Measurements from ENCODE around the gene RSBN1L. TPM values are rescaled to one million over a fixed set of nuclear protein-coding genes. Genes with fewer than 3 reads are reported as not detected.

Gene RSBN1L
- total RNA-seq, 1 donor from 2014 or later: 7.8 TPM

DNA sequence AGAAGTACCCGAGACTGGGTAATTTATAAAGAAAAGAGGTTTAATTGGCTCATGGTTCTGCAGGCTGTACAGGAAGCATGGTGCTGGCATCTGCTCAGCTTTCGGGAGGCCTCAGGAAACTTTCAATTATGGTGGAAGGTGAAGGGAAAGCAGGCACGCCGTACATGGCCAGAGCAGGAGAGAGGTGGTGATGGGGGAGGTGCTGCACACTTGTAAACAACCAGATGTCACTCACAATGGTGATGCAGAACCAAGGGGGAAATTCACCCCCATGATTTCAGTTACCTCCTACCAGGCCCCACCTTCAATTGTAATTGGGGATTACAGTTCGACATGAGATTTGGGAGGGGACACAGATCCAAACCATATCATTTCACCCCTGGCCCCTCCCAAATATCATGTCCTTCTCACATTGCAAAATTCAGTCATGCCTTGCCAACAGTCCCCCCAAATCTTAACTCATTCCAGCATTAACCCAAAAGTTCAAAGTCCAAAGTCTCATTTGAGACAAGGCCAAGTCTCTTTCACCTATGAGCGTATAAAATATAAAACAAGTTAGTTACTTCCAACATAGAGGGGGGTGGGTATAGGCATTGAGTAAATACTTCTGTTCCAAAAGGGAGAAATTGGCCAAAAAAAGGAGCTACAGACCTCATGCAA, 50.0 kb downstream of the RSBN1L start:
- H3K9me3 ChIP-seq (replicated peaks): no peaks in the 10 kb centered on the region
- DNase-seq: no peak
- H3K27me3 ChIP-seq (ENCODE audit: low read depth): no peaks in the 10 kb centered on the region
- H3K36me3 ChIP-seq: peaks cover 18% of the 10 kb centered on the region
- intact Hi-C loops (cut with micrococcal nuclease): no loop called here
- no peak overlapping the region for H3K27ac ChIP-seq (replicated peaks)
- TF ChIP-seq, protein P1, sequence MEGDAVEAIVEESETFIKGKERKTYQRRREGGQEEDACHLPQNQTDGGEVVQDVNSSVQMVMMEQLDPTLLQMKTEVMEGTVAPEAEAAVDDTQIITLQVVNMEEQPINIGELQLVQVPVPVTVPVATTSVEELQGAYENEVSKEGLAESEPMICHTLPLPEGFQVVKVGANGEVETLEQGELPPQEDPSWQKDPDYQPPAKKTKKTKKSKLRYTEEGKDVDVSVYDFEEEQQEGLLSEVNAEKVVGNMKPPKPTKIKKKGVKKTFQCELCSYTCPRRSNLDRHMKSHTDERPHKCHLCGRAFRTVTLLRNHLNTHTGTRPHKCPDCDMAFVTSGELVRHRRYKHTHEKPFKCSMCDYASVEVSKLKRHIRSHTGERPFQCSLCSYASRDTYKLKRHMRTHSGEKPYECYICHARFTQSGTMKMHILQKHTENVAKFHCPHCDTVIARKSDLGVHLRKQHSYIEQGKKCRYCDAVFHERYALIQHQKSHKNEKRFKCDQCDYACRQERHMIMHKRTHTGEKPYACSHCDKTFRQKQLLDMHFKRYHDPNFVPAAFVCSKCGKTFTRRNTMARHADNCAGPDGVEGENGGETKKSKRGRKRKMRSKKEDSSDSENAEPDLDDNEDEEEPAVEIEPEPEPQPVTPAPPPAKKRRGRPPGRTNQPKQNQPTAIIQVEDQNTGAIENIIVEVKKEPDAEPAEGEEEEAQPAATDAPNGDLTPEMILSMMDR (IDR thresholded peaks at IDR 0.05; ENCODE audit: borderline replicate concordance): no peak
- H3K4me1 ChIP-seq: peaks cover 5% of the 10 kb centered on the region
- H3K4me3 ChIP-seq: no peak overlapping the region

DNA sequence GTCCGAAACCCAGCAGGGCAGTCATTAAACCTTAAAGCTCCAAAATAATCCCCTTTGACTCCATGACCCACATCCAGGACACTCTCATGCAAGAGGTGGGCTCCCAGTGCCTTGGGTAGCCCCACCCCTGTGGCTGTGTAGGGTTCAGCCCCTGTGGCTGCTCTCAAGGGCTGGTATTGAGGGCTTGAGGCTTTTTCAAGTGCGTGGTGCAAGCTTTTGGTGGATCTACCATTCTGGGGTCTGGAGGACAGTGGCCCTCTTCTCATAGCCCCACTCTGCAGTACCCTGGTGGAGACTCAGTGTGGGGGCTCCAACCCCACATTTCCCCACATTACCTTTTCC, 50.5 kb downstream of the RSBN1L start:
- H3K4me1 ChIP-seq: peaks cover 5% of the 10 kb centered on the region
- no peaks in the 10 kb centered on the region for H3K27me3 ChIP-seq (ENCODE audit: low read depth)
- no peak overlapping the region for H3K27ac ChIP-seq (replicated peaks)
- TF ChIP-seq, protein P1 (IDR thresholded peaks at IDR 0.05; ENCODE audit: borderline replicate concordance): no peak
- H3K9me3 ChIP-seq (replicated peaks): no peaks in the 10 kb centered on the region
- intact Hi-C loops (cut with micrococcal nuclease): no loop called here
- no peak for DNase-seq
- peaks cover 18% of the 10 kb centered on the region for H3K36me3 ChIP-seq
- no peak overlapping the region for H3K4me3 ChIP-seq

DNA sequence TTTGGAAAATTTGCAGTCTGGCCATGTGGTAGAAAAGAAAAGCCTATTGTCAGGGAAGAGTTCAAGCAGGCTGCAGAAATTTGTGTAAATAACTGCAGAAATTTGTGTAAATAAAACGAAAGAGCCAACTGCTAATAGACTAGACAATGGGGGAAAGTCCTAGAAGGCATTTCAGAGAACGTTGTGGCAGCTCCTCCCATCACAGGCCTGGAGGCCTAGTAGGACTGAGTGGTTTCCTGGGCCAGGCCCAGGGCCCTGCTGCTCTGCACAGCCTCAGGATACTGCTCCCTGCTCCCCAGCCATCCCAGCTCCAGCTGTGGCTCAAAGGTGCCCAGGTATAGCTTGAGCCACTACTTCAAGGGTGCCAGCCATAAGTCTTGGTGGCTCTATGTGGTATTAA, 50.9 kb downstream of the RSBN1L start:
- Histone ChIP-seq H3K4me1 (peaks cover 5% of the 10 kb centered on the region), H3K4me3 (no peak overlapping the region), H3K27ac (replicated peaks) (no peak overlapping the region), H3K36me3 (peaks cover 18% of the 10 kb centered on the region), H3K9me3 (replicated peaks) (no peaks in the 10 kb centered on the region), H3K27me3 (ENCODE audit: low read depth) (no peaks in the 10 kb centered on the region)
- TF ChIP-seq, protein P1 (IDR thresholded peaks at IDR 0.05; ENCODE audit: borderline replicate concordance): no peak
- no peak for DNase-seq
- intact Hi-C loops (cut with micrococcal nuclease): no loop called here

DNA sequence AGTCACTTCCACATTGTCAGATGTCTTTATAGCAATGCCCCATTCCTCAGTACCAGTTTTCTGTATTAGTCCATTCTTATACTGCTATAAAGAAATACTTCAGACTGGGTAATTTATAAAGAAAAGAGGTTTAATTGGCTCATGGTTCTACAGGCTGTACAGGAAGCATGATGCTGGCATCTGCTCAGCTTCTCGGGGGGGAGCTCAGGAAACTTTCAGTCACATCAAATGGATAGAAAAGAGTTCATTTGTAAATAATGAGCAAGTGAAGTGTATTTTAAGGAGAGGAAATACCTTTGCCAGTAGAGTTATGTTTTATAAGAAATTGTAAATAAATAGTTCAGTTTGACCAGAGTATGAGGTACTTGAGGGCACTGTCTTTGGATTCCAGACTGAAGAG, 51.5 kb downstream of the RSBN1L start:
- Histone ChIP-seq H3K4me1 (peaks cover 5% of the 10 kb centered on the region), H3K27me3 (ENCODE audit: low read depth) (no peaks in the 10 kb centered on the region), H3K36me3 (peaks cover 18% of the 10 kb centered on the region), H3K9me3 (replicated peaks) (no peaks in the 10 kb centered on the region), H3K27ac (replicated peaks) (no peak overlapping the region), H3K4me3 (no peak overlapping the region)
- TF ChIP-seq, protein P1 (IDR thresholded peaks at IDR 0.05; ENCODE audit: borderline replicate concordance): no peak
- intact Hi-C loops (cut with micrococcal nuclease): no loop called here
- DNase-seq: no peak

DNA sequence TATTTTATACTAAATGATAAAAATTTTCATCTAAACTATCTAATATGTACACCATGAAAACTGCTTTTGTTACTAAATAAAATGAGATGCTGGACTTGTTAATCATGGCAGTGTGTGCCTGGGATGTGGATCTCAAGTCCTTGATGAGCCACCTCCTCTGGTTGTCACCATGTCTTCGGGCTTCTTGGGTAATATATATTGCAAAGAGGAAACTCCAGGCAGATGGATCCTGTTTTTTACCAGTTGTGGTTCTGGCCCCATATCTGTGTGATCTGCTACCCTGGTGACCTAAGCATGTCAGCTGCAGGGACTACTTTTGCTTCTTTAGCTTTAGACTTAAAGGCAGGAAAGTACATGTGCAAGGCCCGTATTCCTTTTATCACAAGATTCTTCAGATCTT, 55.8 kb downstream of the RSBN1L start:
- no peak overlapping the region for H3K4me3 ChIP-seq
- H3K9me3 ChIP-seq (replicated peaks): no peaks in the 10 kb centered on the region
- intact Hi-C loops (cut with micrococcal nuclease): no loop called here
- TF ChIP-seq, protein P1 (IDR thresholded peaks at IDR 0.05; ENCODE audit: borderline replicate concordance): no peak
- no peak overlapping the region for H3K27ac ChIP-seq (replicated peaks)
- H3K27me3 ChIP-seq (ENCODE audit: low read depth): no peaks in the 10 kb centered on the region
- H3K36me3 ChIP-seq: peaks cover 15% of the 10 kb centered on the region
- H3K4me1 ChIP-seq: peaks cover 5% of the 10 kb centered on the region
- no peak for DNase-seq
